Endothelial cell of umbilical vein (primary cell): ENCODE measurements around the gene SEPTIN11. TPM values are rescaled to one million over a fixed set of nuclear protein-coding genes. Genes with fewer than 3 reads are reported as not detected.

Source experiments
- BruUV-seq: library from RNA; stranded (reverse); fragments of 400-500 nt; replicated peaks from 2 replicates; lab custom pipeline; 2021; lab: Mats Ljungman, UMichigan
- CTCF ChIA-PET: fragments of 300-600, 350-600 bp; sonication (Branson Sonifier 250); formaldehyde crosslinking; loops from one replicate; lab custom pipeline; 2021; ENCODE audit warnings: antibody characterized with exemption, inconsistent platforms; lab: Charles Lee
- POLR2A ChIA-PET: fragments of 300-600, 350-600 bp; sonication (Branson Sonifier 250); formaldehyde crosslinking; loops from one replicate; lab custom pipeline; 2021; ENCODE audit warnings: antibody characterized with exemption, inconsistent platforms; lab: Charles Lee
- DNase-seq: peaks from one replicate; pipeline ENCODE4 v3.0.0-alpha.2; 2011; ENCODE audit warnings: low read depth, low spot score
- FAIRE-seq: peaks from 2 replicates; lab custom pipeline; 2011; peaks lifted over from hg19 to GRCh38; lab: Jason Lieb, UNC
- H2AFZ ChIP-seq: 2 replicates; pipeline ENCODE4 v1.6.0; 2012; ENCODE audit warnings: low read depth, low read length, control low read depth, inconsistent platforms
- H3K27ac ChIP-seq: 2 replicates; pipeline ENCODE4 v1.5.1; 2011; ENCODE audit warnings: low read depth, mild to moderate bottlenecking, control low read depth, low read length, moderate library complexity; ENCODE audit not compliant: insufficient read depth
- H3K27me3 ChIP-seq, 2 experiments: 2 replicates each; pipeline versions ENCODE4 v1.6.0 to v1.6.1; 2011; ENCODE audit warnings: low read length in 2 of 2, mixed read lengths in 1 of 2; ENCODE audit not compliant: control insufficient read depth in 2 of 2, insufficient read depth in 2 of 2
- H3K36me3 ChIP-seq, 2 experiments: 2 replicates in 1 of 2; 3 replicates in 1 of 2; pipeline ENCODE4 v1.5.1; 2011; ENCODE audit warnings: low read length in 2 of 2, mild to moderate bottlenecking in 1 of 2, moderate library complexity in 1 of 2; ENCODE audit not compliant: control insufficient read depth in 2 of 2, insufficient read depth in 2 of 2; ENCODE audit errors: extremely low read depth in 1 of 2
- H3K4me1 ChIP-seq: 3 replicates; pipeline ENCODE4 v1.5.1; 2011; ENCODE audit warnings: mild to moderate bottlenecking, low read length; ENCODE audit not compliant: control insufficient read depth, insufficient read depth; ENCODE audit errors: extremely low read depth
- H3K4me2 ChIP-seq: 2 replicates; pipeline ENCODE4 v1.6.1; 2011; ENCODE audit warnings: low read length, control low read depth, mixed read lengths; ENCODE audit not compliant: insufficient read depth
- H3K4me3 ChIP-seq, 3 experiments: fragments of 200-600 bp in 1 of 3; sonication (generic), shearing (Covaris generic) in 1 of 3; replicated peaks in 1 of 3; 2 replicates each; pipeline ENCODE4 v1.5.1; 2011 to 2016; ENCODE audit warnings: control low read depth in 3 of 3, low read length in 3 of 3, mild to moderate bottlenecking in 2 of 3, inconsistent platforms in 1 of 3, low read depth in 1 of 3, moderate library complexity in 1 of 3; ENCODE audit not compliant: insufficient read depth in 1 of 3
- H3K79me2 ChIP-seq: 2 replicates; pipeline ENCODE4 v1.6.0; 2012; ENCODE audit warnings: low read length, inconsistent platforms; ENCODE audit not compliant: control insufficient read depth, insufficient read depth
- H3K9ac ChIP-seq: replicated peaks from 2 replicates; pipeline ENCODE3; 2011; ENCODE audit warnings: low read length, control low read depth; ENCODE audit not compliant: insufficient read depth; ENCODE audit errors: extremely low read depth
- H3K9me1 ChIP-seq: replicated peaks from 3 replicates; pipeline ENCODE4 v1.6.0; 2011; ENCODE audit warnings: mild to moderate bottlenecking, low read length; ENCODE audit not compliant: control insufficient read depth, insufficient read depth; ENCODE audit errors: extremely low read depth
- H3K9me3 ChIP-seq: replicated peaks from 2 replicates; pipeline ENCODE4 v1.5.1; 2012; ENCODE audit warnings: low read length, inconsistent platforms; ENCODE audit not compliant: control insufficient read depth, insufficient read depth
- H4K20me1 ChIP-seq: replicated peaks from 2 replicates; pipeline ENCODE3; 2011; ENCODE audit warnings: mild to moderate bottlenecking, low read length; ENCODE audit not compliant: control insufficient read depth, insufficient read depth; ENCODE audit errors: extremely low read depth
- CTCF ChIP-seq, 2 donors: IDR thresholded peaks; 1 replicate in 1 of 2; 2 replicates in 1 of 2; pipeline ENCODE4 v1.5.1; 2011; ENCODE audit warnings: low read length in 2 of 2, mild to moderate bottlenecking in 2 of 2, moderate library complexity in 2 of 2, control low read depth in 1 of 2, inconsistent platforms in 1 of 2, low read depth in 1 of 2; ENCODE audit not compliant: insufficient read depth in 1 of 2; ENCODE audit errors: extremely low read depth in 1 of 2
- EZH2 ChIP-seq: IDR thresholded peaks from 2 replicates; pipeline ENCODE4 v1.6.1; 2012; ENCODE audit warnings: borderline replicate concordance, low read depth, mild to moderate bottlenecking, moderate library complexity, low read length, inconsistent platforms; ENCODE audit not compliant: severe bottlenecking
- FOS ChIP-seq: IDR thresholded peaks from 2 replicates; pipeline ENCODE4 v1.6.1; 2011; ENCODE audit warnings: mild to moderate bottlenecking, low read length, moderate library complexity, borderline replicate concordance; ENCODE audit not compliant: insufficient read depth
- GATA2 ChIP-seq: IDR thresholded peaks from 2 replicates; pipeline ENCODE4 v1.7.0; 2011; ENCODE audit warnings: low read depth, mild to moderate bottlenecking, moderate library complexity, mixed read lengths, low read length; ENCODE audit not compliant: insufficient read length, insufficient read depth
- JUN ChIP-seq: IDR thresholded peaks from 2 replicates; pipeline ENCODE4 v1.6.1; 2011; ENCODE audit warnings: borderline replicate concordance, low read depth; ENCODE audit not compliant: insufficient read length, insufficient read depth
- MAX ChIP-seq: IDR thresholded peaks from 2 replicates; pipeline ENCODE4 v1.6.1; 2011; ENCODE audit not compliant: insufficient read depth, insufficient read length
- MYC ChIP-seq: IDR thresholded peaks from one replicate; pipeline ENCODE4 v1.6.1; 2011; ENCODE audit warnings: mild to moderate bottlenecking, low read depth, low read length
- POLR2A ChIP-seq: IDR thresholded peaks from 2 replicates; pipeline ENCODE4 v1.6.1; 2012; ENCODE audit warnings: low read depth, mild to moderate bottlenecking, control low read depth, low read length
- POLR2AphosphoS5 ChIP-seq: IDR thresholded peaks from 2 replicates; pipeline ENCODE4 v1.6.1; 2012; ENCODE audit warnings: low read depth, mild to moderate bottlenecking, control low read depth, low read length, moderate library complexity; ENCODE audit not compliant: insufficient read depth
- dilution Hi-C: fragments of 300-500 bp; cut with MboI; formaldehyde crosslinking; loops from one replicate; pipeline ENCODE4 v1.15.0; 2019; ENCODE audit warnings: low sequenced_read_pairs; ENCODE audit not compliant: extremely low pct_ligation_motif_present
- intact Hi-C: fragments of 100-400 bp; cut with micrococcal nuclease; formaldehyde crosslinking; loops from one replicate; pipeline ENCODE4 v1.10.0; 2022
- polyA plus RNA-seq, 4 experiments: library from polyadenylated mRNA; depleted of rRNA in 3 of 4; stranded (reverse) in 3 of 4; unstranded in 1 of 4; fragments of >200 nt; gene quantifications; 2 replicates each; pipeline versions ENCODE4 v1.2.1 to v1.2.3, GENCODE V29; 2011 to 2012; ENCODE audit warnings: missing spikeins in 1 of 4
- total RNA-seq: library from RNA; stranded (reverse); gene quantifications from 2 replicates; pipeline ENCODE4 v1.2.3, GENCODE V29; 2021

SEPTIN11 gene
- total and polyA plus RNA-seq, 2 donors (not counting 3 experiments of a cell fraction or from before 2014, with no cell fraction given), result 69.4 to 202 TPM

GRCh38 chr4:76965866-76966579 is 16.5 kb downstream of the SEPTIN11 start:
- H3K27ac ChIP-seq, result no peak overlapping the region
- H2AFZ ChIP-seq, result no peak overlapping the region
- H3K9ac ChIP-seq, result no peak overlapping the region
- no peaks in the 10 kb centered on the region for H3K9me3 ChIP-seq
- H3K4me3 ChIP-seq, result no peak overlapping the region
- POLR2A ChIA-PET, result no interaction called here
- no peaks in the 10 kb centered on the region for H3K4me1 ChIP-seq
- TF ChIP-seq FOS (no peak), GATA2 (no peak), CTCF (IDR thresholded peaks at IDR 0.05; ENCODE audit: extremely low read depth in 1 of 2, insufficient read depth in 1 of 2, low read depth in 1 of 2, low read length in 2 of 2) (no peak), POLR2A (no peak), JUN (no peak), MYC (no peak), MAX (no peak), EZH2 (no peak), POLR2AphosphoS5 (no peak)
- H3K79me2 ChIP-seq, result peaks cover 73% of the 10 kb centered on the region
- H3K9me1 ChIP-seq, result no peaks in the 10 kb centered on the region
- FAIRE-seq (no peak), DNase-seq (no peak)
- intact Hi-C loops (no loop called here), dilution Hi-C loops (no loop called here)
- CTCF ChIA-PET, result interaction anchor here (2.0 kb wide), 1 partner anchor 12 kb away, joined by 12 read pairs; no protein-coding TSS in a partner anchor
- BruUV-seq, result no TSS peak
- H4K20me1 ChIP-seq, result peaks cover 7% of the 10 kb centered on the region
- H3K4me2 ChIP-seq, result no peak overlapping the region
- no peaks in the 10 kb centered on the region for H3K27me3 ChIP-seq
- no peaks in the 10 kb centered on the region for H3K36me3 ChIP-seq
